ENCODE data around the gene SPARC.
"Not testable (repeated sequence)": the region's sequence is repeated elsewhere in the genome, so short reads cannot be mapped to it uniquely, and the experiment has no call there.

SPARC gene

DNA sequence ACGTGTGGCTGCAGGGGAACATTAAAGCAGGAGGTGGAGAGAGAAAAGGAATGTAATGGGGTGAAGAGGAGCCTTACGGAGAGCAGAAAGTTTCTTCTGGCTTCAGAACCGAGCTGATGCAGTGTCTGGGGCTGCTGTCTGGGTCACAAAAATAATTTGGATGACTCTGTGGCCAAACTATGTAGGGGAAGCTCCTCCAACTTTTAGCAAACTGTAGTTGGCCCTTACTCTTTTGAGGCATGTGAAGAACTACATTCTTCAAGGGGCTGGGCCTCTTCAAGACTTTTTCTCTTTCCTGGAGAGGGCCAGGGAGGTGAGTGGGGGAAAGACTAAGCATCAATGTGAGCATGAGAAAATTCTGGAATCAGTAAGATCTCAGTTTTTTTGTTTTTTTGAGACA lies 31.9 kb upstream of the SPARC start:
- Histone ChIP-seq H3K4me3 (ENCODE audit: low read length) (no peak overlapping the region), H3K4me1 (ENCODE audit: control insufficient read depth, insufficient read depth, low read length) (peaks cover 13% of the 10 kb centered on the region), H3K36me3 (ENCODE audit: control insufficient read depth, insufficient read depth, low read length) (no peaks in the 10 kb centered on the region), H3K27ac (ENCODE audit: low read depth, low read length) (peak overlapping the region; percentile 45), H3K9ac (ENCODE audit: low read length) (no peak overlapping the region), H3K27me3 (ENCODE audit: control insufficient read depth, insufficient read depth, low read length) (no peaks in the 10 kb centered on the region)

GRCh38 chr5:151718153-151718552 lies 31.4 kb upstream of the SPARC start:
- Histone ChIP-seq H3K27me3 (ENCODE audit: control insufficient read depth, insufficient read depth, low read length) (no peaks in the 10 kb centered on the region), H3K36me3 (ENCODE audit: control insufficient read depth, insufficient read depth, low read length) (no peaks in the 10 kb centered on the region), H3K4me1 (ENCODE audit: control insufficient read depth, insufficient read depth, low read length) (peaks cover 13% of the 10 kb centered on the region), H3K4me3 (ENCODE audit: low read length) (no peak overlapping the region), H3K9ac (ENCODE audit: low read length) (no peak overlapping the region), H3K27ac (ENCODE audit: low read depth, low read length) (peak overlapping the region; percentile 45)

DNA sequence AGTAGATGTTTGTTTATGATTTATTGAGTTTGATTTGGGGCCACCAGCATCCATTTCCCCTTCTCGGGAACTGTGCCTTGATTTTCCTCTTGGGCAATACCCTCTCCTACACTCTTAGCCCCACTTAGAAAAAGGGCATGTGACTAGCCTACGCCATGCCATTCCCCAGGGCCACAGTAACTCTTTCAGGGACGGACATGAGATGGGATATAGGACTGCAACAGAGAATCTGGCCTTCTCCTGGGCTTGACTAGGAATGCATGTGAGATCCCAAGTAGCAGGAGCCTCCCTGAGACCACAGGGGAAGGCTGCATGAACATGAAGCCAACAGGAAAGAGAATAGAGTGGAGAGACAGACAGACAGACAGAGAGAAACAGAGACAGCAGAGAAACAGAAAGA lies 30.7 kb upstream of the SPARC start:
- no peak overlapping the region for H3K9ac ChIP-seq (ENCODE audit: low read length)
- H3K36me3 ChIP-seq (ENCODE audit: control insufficient read depth, insufficient read depth, low read length) = no peaks in the 10 kb centered on the region
- peaks cover 13% of the 10 kb centered on the region for H3K4me1 ChIP-seq (ENCODE audit: control insufficient read depth, insufficient read depth, low read length)
- H3K27ac ChIP-seq (ENCODE audit: low read depth, low read length) = no peak overlapping the region
- no peaks in the 10 kb centered on the region for H3K27me3 ChIP-seq (ENCODE audit: control insufficient read depth, insufficient read depth, low read length)
- no peak overlapping the region for H3K4me3 ChIP-seq (ENCODE audit: low read length)

DNA sequence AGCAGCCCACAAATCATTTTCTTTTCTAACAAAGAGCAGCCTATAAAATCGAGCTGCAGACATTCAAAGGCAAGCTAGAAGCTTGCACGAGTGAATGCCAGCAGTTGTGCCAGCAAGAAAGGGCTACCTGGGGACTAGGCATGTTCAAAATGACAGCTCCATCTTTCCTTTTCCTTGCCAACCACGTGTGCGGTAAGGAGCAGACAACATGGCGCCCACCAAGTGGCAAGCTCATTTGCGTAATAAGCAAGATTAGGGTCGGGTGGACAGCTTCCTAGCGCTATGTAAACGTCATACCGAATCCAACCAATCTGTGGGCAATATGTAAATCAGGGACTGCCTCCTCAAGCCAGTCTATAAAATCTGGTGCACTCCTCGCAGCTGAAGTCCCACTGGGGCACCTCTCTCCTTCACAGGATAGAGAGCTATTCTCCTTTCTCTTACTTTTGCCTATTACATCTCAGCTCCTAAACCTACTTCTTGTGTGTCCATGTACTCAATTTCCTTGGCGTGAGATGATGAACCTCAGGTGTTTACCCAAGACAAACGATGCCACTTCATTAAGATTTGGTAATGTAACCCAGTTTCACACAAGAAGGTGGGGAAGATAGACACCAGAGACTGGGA lies 22.5 kb upstream of the SPARC start:
- Histone ChIP-seq H3K27ac (ENCODE audit: low read depth, low read length) (no peak overlapping the region), H3K36me3 (ENCODE audit: control insufficient read depth, insufficient read depth, low read length) (no peaks in the 10 kb centered on the region), H3K4me3 (ENCODE audit: low read length) (no peak overlapping the region), H3K4me1 (ENCODE audit: control insufficient read depth, insufficient read depth, low read length) (no peaks in the 10 kb centered on the region), H3K27me3 (ENCODE audit: control insufficient read depth, insufficient read depth, low read length) (no peaks in the 10 kb centered on the region), H3K9ac (ENCODE audit: low read length) (no peak overlapping the region)

DNA sequence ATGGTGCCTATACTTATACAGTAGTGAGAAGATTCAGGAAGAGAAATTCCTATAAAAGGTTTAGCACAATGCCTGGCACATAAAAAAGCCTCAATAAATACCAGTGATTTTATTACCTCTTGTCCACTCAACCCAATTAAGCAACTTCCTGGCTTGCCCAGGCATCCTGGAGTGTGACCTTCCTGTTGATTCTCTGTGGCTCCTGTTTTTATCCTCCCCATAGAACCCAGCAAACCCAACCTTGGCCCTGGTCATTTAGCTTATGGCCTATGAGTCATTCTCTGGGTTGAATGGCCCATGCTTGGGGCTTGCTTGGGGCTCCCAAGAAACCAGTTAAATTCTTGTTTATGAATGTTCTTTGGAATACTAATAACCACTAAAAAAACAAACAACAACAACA lies 21.4 kb upstream of the SPARC start:
- Histone ChIP-seq H3K4me3 (ENCODE audit: low read length) (no peak overlapping the region), H3K4me1 (ENCODE audit: control insufficient read depth, insufficient read depth, low read length) (no peaks in the 10 kb centered on the region), H3K27me3 (ENCODE audit: control insufficient read depth, insufficient read depth, low read length) (no peaks in the 10 kb centered on the region), H3K27ac (ENCODE audit: low read depth, low read length) (no peak overlapping the region), H3K36me3 (ENCODE audit: control insufficient read depth, insufficient read depth, low read length) (no peaks in the 10 kb centered on the region), H3K9ac (ENCODE audit: low read length) (no peak overlapping the region)

DNA sequence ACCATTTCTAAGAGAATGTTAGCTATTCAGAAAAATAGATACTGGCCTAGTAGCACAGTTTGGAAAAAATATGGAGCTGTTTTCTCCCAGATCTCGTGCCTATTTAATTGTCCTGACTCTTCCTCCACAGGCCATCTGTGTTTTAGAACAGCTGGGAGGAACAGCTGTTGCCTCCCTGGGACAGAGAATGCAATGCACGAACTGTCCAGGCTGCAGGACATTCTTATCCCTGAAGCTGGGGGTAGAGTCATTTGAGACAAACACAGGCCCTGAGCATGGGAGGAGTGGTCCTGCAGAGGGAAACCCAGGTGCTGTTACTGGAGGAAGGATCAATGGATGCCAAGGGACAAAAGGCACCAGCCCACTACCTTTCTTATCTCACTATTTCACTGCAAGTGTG lies 20.9 kb upstream of the SPARC start:
- Histone ChIP-seq H3K27me3 (ENCODE audit: control insufficient read depth, insufficient read depth, low read length) (no peaks in the 10 kb centered on the region), H3K27ac (ENCODE audit: low read depth, low read length) (no peak overlapping the region), H3K9ac (ENCODE audit: low read length) (no peak overlapping the region), H3K4me3 (ENCODE audit: low read length) (no peak overlapping the region), H3K36me3 (ENCODE audit: control insufficient read depth, insufficient read depth, low read length) (no peaks in the 10 kb centered on the region), H3K4me1 (ENCODE audit: control insufficient read depth, insufficient read depth, low read length) (no peaks in the 10 kb centered on the region)

DNA sequence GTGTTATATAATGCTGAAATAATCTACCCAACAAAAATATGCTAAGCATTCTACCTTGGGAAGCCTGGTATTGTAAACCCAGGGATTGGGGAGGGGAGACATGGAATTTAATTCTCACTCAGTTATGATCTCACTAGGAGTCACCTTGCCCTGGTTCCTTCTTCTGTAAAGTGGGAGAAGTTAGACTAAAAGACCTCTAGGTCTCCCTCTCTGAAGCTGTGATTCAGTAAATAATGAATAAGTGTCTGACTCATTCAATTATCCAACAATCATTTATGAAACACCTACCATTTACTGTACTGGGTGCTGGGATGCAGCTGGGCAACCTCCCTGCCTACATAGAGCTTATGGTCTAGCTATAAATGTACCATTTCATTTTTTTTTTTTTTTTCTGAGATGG lies 20.2 kb upstream of the SPARC start:
- H3K27me3 ChIP-seq (ENCODE audit: control insufficient read depth, insufficient read depth, low read length) = no peaks in the 10 kb centered on the region
- no peak overlapping the region for H3K4me3 ChIP-seq (ENCODE audit: low read length)
- H3K36me3 ChIP-seq (ENCODE audit: control insufficient read depth, insufficient read depth, low read length) = no peaks in the 10 kb centered on the region
- H3K9ac ChIP-seq (ENCODE audit: low read length) = no peak overlapping the region
- H3K4me1 ChIP-seq (ENCODE audit: control insufficient read depth, insufficient read depth, low read length) = no peaks in the 10 kb centered on the region
- no peak overlapping the region for H3K27ac ChIP-seq (ENCODE audit: low read depth, low read length)

DNA sequence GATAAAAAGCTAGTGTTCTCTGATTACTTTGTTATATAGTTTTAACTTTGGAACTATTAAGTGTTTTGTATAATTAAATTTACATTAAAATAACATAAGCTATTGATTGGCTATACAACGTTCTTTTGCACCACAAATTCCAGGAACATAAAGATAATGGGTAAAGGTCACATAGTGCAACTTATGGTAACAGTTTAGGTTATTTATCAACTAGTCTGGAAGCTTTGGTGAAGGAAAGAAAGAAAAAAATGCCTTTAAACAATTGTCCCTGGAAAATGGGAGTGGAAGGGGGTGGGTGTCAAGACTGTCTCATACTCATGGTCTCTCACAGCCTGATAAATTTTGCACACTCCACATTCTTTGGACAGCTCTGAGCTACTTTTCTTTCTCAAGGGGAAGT lies 17.1 kb upstream of the SPARC start:
- Histone ChIP-seq H3K27ac (ENCODE audit: low read depth, low read length) (no peak overlapping the region), H3K9ac (ENCODE audit: low read length) (no peak overlapping the region), H3K4me3 (ENCODE audit: low read length) (no peak overlapping the region), H3K4me1 (ENCODE audit: control insufficient read depth, insufficient read depth, low read length) (peaks cover 5% of the 10 kb centered on the region), H3K36me3 (ENCODE audit: control insufficient read depth, insufficient read depth, low read length) (no peaks in the 10 kb centered on the region), H3K27me3 (ENCODE audit: control insufficient read depth, insufficient read depth, low read length) (no peaks in the 10 kb centered on the region)

DNA sequence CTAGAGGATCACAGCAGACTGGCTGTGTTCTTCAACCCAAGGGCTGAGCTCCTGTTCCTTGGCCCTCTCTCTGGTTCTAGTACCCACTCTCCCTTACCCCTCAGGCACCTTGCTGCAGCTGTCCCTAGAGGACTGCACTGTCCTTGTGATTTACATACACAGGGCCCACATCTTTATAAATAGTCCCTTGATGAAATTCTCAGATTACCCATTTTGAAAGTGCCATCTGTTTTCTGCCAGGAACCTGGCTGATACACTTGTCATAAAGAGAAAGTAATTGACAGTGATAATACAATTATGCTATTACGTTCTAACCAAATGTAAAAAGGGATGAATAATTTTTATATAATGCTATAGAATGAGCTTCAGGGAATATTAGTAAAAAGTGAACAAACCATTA lies 16.5 kb upstream of the SPARC start:
- Histone ChIP-seq H3K4me1 (ENCODE audit: control insufficient read depth, insufficient read depth, low read length) (peaks cover 8% of the 10 kb centered on the region), H3K27ac (ENCODE audit: low read depth, low read length) (no peak overlapping the region), H3K36me3 (ENCODE audit: control insufficient read depth, insufficient read depth, low read length) (no peaks in the 10 kb centered on the region)

GRCh38 chr5:151700820-151701219 lies 14.1 kb upstream of the SPARC start:
- no peak overlapping the region for H3K9ac ChIP-seq (ENCODE audit: low read length)
- no peak overlapping the region for H3K27ac ChIP-seq (ENCODE audit: low read depth, low read length)
- no peak overlapping the region for H3K4me3 ChIP-seq (ENCODE audit: low read length)
- no peaks in the 10 kb centered on the region for H3K36me3 ChIP-seq (ENCODE audit: control insufficient read depth, insufficient read depth, low read length)
- H3K4me1 ChIP-seq (ENCODE audit: control insufficient read depth, insufficient read depth, low read length) = peaks cover 10% of the 10 kb centered on the region
- no peaks in the 10 kb centered on the region for H3K27me3 ChIP-seq (ENCODE audit: control insufficient read depth, insufficient read depth, low read length)

More for the DNA sequence above, 16.5 kb upstream of the SPARC start:
- H3K27me3 ChIP-seq (ENCODE audit: control insufficient read depth, insufficient read depth, low read length) = no peaks in the 10 kb centered on the region
- no peak overlapping the region for H3K4me3 ChIP-seq (ENCODE audit: low read length)
- H3K9ac ChIP-seq (ENCODE audit: low read length) = no peak overlapping the region

DNA sequence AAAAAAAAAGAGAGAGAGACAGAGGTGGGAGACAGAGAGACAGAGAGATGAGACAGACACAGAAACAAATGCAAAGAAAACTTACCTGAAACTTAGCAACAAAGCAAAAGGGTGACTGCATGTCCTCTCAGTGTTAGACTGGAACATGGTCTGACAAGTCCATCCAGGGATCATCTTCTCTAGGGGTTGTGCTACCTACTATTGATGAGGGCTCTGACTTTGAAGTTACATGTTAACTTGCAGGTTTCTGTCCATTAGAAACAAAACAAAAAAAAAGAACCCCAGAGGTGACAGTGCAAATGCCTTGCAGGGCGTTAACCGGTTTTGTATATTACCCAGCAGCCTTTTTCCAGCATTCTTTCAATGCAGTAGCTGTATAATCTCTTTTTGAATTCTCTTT lies 13.6 kb upstream of the SPARC start:
- Histone ChIP-seq H3K27ac (ENCODE audit: low read depth, low read length) (no peak overlapping the region), H3K36me3 (ENCODE audit: control insufficient read depth, insufficient read depth, low read length) (no peaks in the 10 kb centered on the region), H3K9ac (ENCODE audit: low read length) (no peak overlapping the region), H3K4me1 (ENCODE audit: control insufficient read depth, insufficient read depth, low read length) (peaks cover 10% of the 10 kb centered on the region), H3K27me3 (ENCODE audit: control insufficient read depth, insufficient read depth, low read length) (no peaks in the 10 kb centered on the region), H3K4me3 (ENCODE audit: low read length) (no peak overlapping the region)

- H3K4me3 ChIP-seq (ENCODE audit: low read length) = no peak overlapping the region
- peak overlapping the region; percentile 62 for H3K27ac ChIP-seq (ENCODE audit: low read depth, low read length)
- peaks cover 10% of the 10 kb centered on the region for H3K4me1 ChIP-seq (ENCODE audit: control insufficient read depth, insufficient read depth, low read length)
- H3K36me3 ChIP-seq (ENCODE audit: control insufficient read depth, insufficient read depth, low read length) = no peaks in the 10 kb centered on the region
- no peaks in the 10 kb centered on the region for H3K27me3 ChIP-seq (ENCODE audit: control insufficient read depth, insufficient read depth, low read length)
- H3K9ac ChIP-seq (ENCODE audit: low read length) = no peak overlapping the region
Measured at GRCh38 chr5:151699071-151699901, 12.6 kb upstream of the SPARC start.

- not testable (repeated sequence) for H3K36me3 ChIP-seq (ENCODE audit: control insufficient read depth, insufficient read depth, low read length); H3K9ac ChIP-seq (ENCODE audit: low read length); H3K4me3 ChIP-seq (ENCODE audit: low read length); H3K27ac ChIP-seq (ENCODE audit: low read depth, low read length); H3K27me3 ChIP-seq (ENCODE audit: control insufficient read depth, insufficient read depth, low read length)
- H3K4me1 ChIP-seq (ENCODE audit: control insufficient read depth, insufficient read depth, low read length) = peaks cover 10% of the 10 kb centered on the region
Measured at GRCh38 chr5:151698081-151698480, 11.4 kb upstream of the SPARC start.

Data from rectal smooth muscle tissue (tissue), 1 donor.